ENCODE measurements around the gene PRPH.

GRCh38 chr12:49284672-49285071 lies 10.3 kb upstream of the PRPH start:
- no peak for TF ChIP-seq CTCF (IDR thresholded peaks at IDR 0.05)
- no peak for TF ChIP-seq POLR2A (IDR thresholded peaks at IDR 0.05)
- TF ChIP-seq POLR2AphosphoS5 (IDR thresholded peaks at IDR 0.05) = no peak

All from suprapubic skin (tissue), 4 donors.